Inflammatory macrophage treated with lipopolysaccharide for 1 hour (primary cell): ENCODE results near the gene PLIN4.

Experiments
- DNase-seq, 2 donors: peaks; one replicate each; pipeline ENCODE4 v3.0.0-alpha.2; 2020 to 2022

PLIN4 gene

DNA sequence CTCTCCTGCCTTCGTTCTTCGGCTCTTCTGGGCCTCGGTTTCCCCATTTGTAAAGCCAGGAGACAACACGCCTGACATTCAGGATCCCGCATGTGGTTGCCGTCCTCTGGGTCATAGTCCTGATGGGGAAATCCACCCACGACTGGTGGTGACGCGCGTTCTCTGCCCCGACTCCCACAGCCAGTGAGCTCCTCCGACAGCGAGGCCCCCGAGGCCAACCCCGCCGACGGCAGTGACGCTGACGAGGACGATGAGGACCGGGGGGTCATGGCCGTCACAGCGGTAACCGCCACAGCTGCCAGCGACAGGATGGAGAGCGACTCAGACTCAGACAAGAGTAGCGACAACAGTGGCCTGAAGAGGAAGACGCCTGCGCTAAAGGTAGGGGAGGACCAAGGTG lies 29.8 kb downstream of the PLIN4 start:
- no peak for DNase-seq

- DNase-seq: no peak
These were observed 30.7 kb downstream of the PLIN4 start for GRCh38 chr19:4487572-4487971.

- DNase-seq: no peak
These were observed 34.9 kb downstream of the PLIN4 start for GRCh38 chr19:4483385-4483784.

DNA sequence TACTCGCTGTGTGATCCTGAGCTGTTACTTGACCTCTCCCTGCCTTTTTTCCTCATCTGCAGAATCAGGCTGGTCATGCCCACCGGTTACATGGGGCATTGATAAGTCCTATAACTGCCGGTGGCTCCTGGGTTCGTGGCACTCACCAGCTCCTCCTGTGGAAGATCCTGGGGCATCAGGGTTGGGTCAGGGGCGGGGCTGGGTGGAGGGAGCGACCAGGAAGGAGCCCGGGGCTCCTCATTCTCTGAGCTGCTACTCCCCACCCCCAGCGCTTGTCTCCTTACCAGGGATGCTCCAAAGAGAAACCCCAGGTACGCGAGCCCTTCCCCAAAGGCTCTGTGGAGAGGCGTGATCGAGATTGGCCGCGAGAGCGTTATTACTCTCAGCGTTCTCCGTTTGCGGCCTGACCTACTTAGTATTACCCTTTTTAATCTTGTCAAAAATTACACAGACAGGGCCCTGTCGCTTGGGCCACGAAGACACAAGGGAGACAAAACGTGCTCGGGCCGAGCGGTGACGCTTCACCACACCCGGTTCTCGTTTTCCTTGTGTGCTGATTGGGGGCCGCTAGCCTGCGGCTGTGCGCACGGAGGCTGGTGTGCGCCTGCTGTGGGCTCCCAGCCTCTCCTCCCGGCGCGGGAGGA lies 35.4 kb downstream of the PLIN4 start:
- no peak for DNase-seq

GRCh38 chr19:4477034-4477801 lies 41.1 kb downstream of the PLIN4 start:
- DNase-seq: no peak

GRCh38 chr19:4474514-4475022 lies 43.7 kb downstream of the PLIN4 start:
- peak in 1 of 2 donors; percentile 16 for DNase-seq

GRCh38 chr19:4473763-4474513 lies 44.3 kb downstream of the PLIN4 start:
- DNase-seq: no peak

- DNase-seq: no peak
These were observed 45.1 kb downstream of the PLIN4 start for GRCh38 chr19:4473011-4473762.

GRCh38 chr19:4472174-4472974 lies 45.9 kb downstream of the PLIN4 start, which contains the start of gene HDGFL2:
Gene HDGFL2 (plus strand): TSS chr19:4472297. CDS start chr19:4472351, 54 bp downstream.
- DNase-seq: no peak

DNA sequence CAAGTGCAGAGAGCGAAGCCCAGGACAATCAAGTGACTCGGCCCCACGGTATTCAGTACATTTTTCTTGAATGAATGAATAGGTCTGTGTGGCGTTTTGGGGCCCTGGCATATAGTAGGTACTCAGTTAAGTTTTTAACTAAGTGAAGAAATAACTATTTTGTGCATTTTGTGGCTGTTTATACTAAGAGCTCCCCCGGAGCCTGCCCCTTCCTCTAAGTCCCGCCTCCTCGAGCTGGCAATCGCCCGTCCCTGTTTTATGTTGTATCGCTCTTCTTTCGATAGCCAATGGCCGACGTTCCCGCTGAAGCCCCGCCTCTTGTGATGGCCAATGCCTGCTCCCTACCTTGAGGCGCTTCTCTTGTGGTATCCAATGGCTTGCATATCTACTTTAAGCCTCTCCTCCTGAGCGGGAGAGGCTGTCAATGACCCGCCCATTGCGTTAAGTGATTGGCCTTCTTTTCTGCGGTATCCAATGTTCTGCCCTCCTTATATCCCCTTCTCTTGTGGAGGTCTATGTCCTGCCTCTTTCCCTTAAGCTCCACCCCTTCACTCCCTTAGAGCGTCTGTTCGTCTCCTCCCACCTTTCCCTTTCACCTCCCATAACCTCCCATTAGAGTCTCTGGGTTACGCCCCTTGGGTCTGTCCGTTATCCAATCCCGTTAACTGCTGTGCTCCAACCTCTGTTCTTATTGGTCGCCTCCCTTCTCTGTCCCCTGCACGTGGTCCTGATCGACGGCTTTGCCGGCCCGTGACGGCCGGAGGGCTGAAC lies 46.7 kb downstream of the PLIN4 start:
- peak; percentile 98 to 100 for DNase-seq

GRCh38 chr19:4467835-4468234 lies 50.5 kb downstream of the PLIN4 start:
- no peak for DNase-seq

DNA sequence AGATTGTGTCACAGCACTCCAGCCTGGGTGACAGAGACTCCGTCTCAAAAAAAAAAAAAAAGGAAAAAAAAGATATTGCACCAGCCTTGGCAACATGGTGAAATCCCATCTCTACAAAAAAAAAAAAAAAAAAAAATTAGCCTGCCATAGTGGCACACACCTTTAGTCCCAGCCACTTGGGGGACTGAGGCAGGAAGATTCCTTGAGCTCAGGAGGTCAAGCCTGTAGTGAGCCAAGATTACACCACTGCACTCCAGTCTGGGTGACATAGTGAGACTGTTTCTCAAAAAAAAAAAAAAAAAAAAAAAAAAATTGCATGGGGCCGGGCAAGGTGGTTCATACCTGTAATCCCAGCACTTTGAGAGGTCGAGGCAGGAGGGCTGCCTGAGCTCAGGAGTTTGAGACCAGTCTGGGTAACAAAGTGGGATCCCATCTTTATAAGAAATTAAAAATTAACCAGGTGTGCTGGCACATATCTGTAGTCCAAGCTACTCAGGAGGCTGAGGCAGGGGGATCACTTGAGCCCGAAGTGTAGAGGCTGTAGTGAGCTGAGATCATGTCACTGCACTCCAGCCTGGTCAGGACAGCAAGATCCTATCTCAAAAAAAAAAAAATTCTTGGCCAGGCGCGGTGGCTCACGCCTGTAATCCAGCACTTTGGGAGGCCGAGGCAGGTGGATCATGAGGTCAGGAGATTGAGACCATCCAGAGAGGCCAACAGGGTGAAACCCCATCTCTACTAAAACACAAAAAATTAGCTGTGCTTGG lies 53.3 kb downstream of the PLIN4 start:
- DNase-seq: no peak

DNA sequence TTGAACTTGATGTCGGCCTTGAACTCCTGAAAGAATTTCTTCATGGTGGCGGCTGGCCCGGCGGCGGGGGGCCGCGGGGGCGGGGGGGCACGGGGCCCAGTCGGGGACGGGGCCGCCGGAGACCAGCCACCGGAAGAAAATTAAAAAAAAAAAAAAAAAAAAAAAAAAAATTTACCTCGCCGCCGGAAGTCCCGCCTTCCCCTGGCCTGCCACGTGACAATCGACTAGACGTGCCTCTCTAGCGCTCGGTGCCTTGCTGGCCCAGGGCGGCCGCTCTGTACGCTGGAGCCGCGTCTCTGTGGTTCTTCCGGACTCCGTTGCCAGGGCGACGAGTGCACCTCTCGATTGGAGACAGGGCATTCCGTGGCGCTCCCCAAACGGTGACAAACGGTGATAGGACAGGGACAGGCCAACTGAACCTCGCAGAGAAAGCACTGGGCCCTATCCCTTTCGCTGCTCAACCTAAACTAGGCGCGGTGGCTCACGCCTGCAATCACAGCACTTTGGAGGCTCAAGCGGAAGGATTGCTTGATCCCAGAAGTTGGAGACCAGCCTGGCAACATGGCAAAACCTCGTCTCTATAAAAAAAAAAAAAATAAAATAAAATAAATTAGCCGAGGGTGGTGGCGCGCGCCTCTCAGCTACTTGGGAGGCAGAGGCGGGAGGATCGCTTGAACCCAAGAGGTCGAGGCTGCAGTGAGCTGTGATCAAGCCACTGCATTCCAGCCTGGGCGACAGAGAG lies 60.5 kb downstream of the PLIN4 start, which contains the start of gene UBXN6:
Gene UBXN6 (minus strand): TSS at position 141 of the 742 bp plus-strand sequence. CDS start 97 bp downstream, at position 44.
- peak; percentile 97 to 98 for DNase-seq

DNA sequence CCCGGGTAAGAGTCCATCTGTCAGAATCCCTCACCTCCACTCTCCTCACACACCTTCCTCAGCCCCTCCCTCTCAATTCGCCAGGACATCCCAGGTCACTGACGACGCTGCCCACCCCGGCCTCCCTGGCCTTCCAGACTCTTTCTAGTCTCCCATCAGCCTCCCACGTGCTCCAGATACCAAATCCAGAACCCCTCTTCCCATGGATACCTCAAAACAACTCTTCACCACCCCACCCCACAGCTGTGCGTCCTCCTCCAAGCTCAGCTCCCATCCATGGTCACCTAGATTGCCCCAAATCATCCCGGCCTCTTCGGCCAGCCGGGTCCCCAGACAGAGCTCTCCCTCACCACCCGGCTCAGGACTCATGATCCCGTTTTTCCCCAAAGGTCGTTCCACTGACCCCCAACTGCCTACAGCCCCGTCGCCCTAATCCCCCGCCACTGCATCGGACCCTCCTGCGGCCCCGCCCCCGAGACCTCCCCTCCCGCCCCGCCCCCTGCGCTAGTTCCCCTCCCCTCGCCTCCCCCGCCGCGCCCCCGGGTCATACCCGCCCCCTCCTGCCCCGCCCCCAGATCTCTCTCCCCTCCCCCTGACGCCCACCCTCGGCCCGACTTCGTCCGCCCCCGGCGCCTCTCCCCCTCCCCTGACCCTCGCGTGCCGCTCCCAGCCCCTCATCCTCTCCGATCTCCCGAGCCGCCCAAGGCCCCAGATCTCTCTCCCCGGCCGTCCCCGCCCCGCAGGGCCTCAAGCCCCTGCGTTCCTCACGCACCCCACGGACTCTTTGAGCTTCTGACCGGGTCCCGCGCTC lies 61.2 kb downstream of the PLIN4 start:
- DNase-seq: peak; percentile 5 to 24

- peak; percentile 38 to 39 for DNase-seq
These were observed 61.8 kb downstream of the PLIN4 start for GRCh38 chr19:4456476-4456842.

- DNase-seq: no peak
These were observed 62.4 kb downstream of the PLIN4 start for GRCh38 chr19:4455719-4456475.
